Fibroblast of lung (primary cell): ENCODE measurements around the gene BRD1. TPM values are rescaled to one million over a fixed set of nuclear protein-coding genes. Genes with fewer than 3 reads are reported as not detected.

Source experiments
- DNase-seq, 2 donors: peaks; one replicate each; pipeline versions ENCODE4 v3.0.0 to v3.0.0-alpha.2; 2010; ENCODE audit warnings: low read depth in 2 of 2
- H2AFZ ChIP-seq: 2 replicates; pipeline ENCODE4 v1.5.1; 2012; ENCODE audit warnings: low read length, control low read depth, inconsistent platforms
- H3K27ac ChIP-seq: 2 replicates; pipeline ENCODE4 v1.5.1; 2011; ENCODE audit warnings: low read length, control low read depth; ENCODE audit not compliant: insufficient read depth
- H3K27me3 ChIP-seq: 2 replicates; pipeline ENCODE4 v1.5.1; 2011; ENCODE audit warnings: mild to moderate bottlenecking, low read length; ENCODE audit not compliant: control insufficient read depth, insufficient read depth
- H3K36me3 ChIP-seq: 2 replicates; pipeline ENCODE4 v1.5.1; 2011; ENCODE audit warnings: low read length; ENCODE audit not compliant: control insufficient read depth, insufficient read depth
- H3K4me1 ChIP-seq: 2 replicates; pipeline ENCODE4 v1.5.1; 2011; ENCODE audit warnings: low read length; ENCODE audit not compliant: control insufficient read depth, insufficient read depth; ENCODE audit errors: extremely low read depth
- H3K4me2 ChIP-seq: 2 replicates; pipeline ENCODE4 v1.5.1; 2011; ENCODE audit warnings: low read length, control low read depth; ENCODE audit not compliant: insufficient read depth; ENCODE audit errors: extremely low read depth
- H3K4me3 ChIP-seq, 4 experiments: fragments of 200-600 bp in 1 of 4; sonication (generic) in 1 of 4; replicated peaks in 1 of 4; 2 replicates each; pipeline ENCODE4 v1.5.1; 2011 to 2016; ENCODE audit warnings: low read length in 4 of 4, low read depth in 3 of 4, mild to moderate bottlenecking in 3 of 4, control low read depth in 2 of 4, inconsistent platforms in 1 of 4, mixed read lengths in 1 of 4; ENCODE audit not compliant: insufficient read depth in 1 of 4; ENCODE audit errors: control extremely low read depth in 1 of 4
- H3K79me2 ChIP-seq: 2 replicates; pipeline ENCODE4 v1.5.1; 2012; ENCODE audit warnings: mild to moderate bottlenecking, low read length, inconsistent platforms; ENCODE audit not compliant: control insufficient read depth, insufficient read depth
- H3K9ac ChIP-seq: 2 replicates; pipeline ENCODE4 v1.5.1; 2011; ENCODE audit warnings: mild to moderate bottlenecking, low read length, control low read depth; ENCODE audit not compliant: insufficient read depth
- H3K9me3 ChIP-seq: 2 replicates; pipeline ENCODE4 v1.5.1; 2012; ENCODE audit warnings: low read depth, low read length; ENCODE audit not compliant: control insufficient read depth, insufficient read depth
- H4K20me1 ChIP-seq: 2 replicates; pipeline ENCODE4 v1.5.1; 2011; ENCODE audit warnings: low read length; ENCODE audit not compliant: control insufficient read depth, insufficient read depth; ENCODE audit errors: extremely low read depth
- CTCF ChIP-seq, 2 donors: IDR thresholded peaks in 1 of 2; conservative IDR thresholded peaks in 1 of 2; 1 replicate in 1 of 2; 2 replicates in 1 of 2; pipeline ENCODE4 v1.5.1; 2011 to 2012; ENCODE audit warnings: low read length in 2 of 2, control low read depth in 1 of 2, inconsistent platforms in 1 of 2, low read depth in 1 of 2, mild to moderate bottlenecking in 1 of 2
- EZH2 ChIP-seq: IDR thresholded peaks from 2 replicates; pipeline ENCODE4 v1.5.1; 2012; ENCODE audit warnings: low read length, control low read depth, mild to moderate bottlenecking; ENCODE audit errors: missing control alignments
- polyA plus RNA-seq, 2 donors: library from polyadenylated mRNA; depleted of rRNA in 1 of 2; stranded (reverse) in 1 of 2; unstranded in 1 of 2; fragments of >200 nt; gene quantifications; 2 replicates each; pipeline ENCODE4 v1.2.1, GENCODE V29; 2011 to 2012; ENCODE audit warnings: missing spikeins in 1 of 2
- total RNA-seq: library from RNA; depleted of rRNA; stranded (reverse); fragments of >200 nt; gene quantifications from 2 replicates; pipeline ENCODE4 v1.2.1, GENCODE V29; 2014

The BRD1 gene
- total and polyA plus RNA-seq, 2 donors (not counting 1 experiment from before 2014, with no cell fraction given), result 4.3 to 26.6 TPM

- no peak for TF ChIP-seq EZH2
- no peak for TF ChIP-seq CTCF (conservative IDR thresholded peaks at IDR 0.05 in 1 of 2, IDR thresholded peaks at IDR 0.05 in 1 of 2; ENCODE audit: low read depth in 1 of 2, low read length in 2 of 2)
- H3K27ac ChIP-seq, result no peak overlapping the region
- no peaks in the 10 kb centered on the region for H3K4me1 ChIP-seq
- H3K36me3 ChIP-seq, result no peaks in the 10 kb centered on the region
- H3K79me2 ChIP-seq, result no peaks in the 10 kb centered on the region
- peak in 1 of 2 donors; percentile 72 for DNase-seq
- no peak overlapping the region for H3K4me2 ChIP-seq
- no peak overlapping the region for H2AFZ ChIP-seq
- no peak overlapping the region for H3K4me3 ChIP-seq
- no peak overlapping the region for H3K9ac ChIP-seq
- no peaks in the 10 kb centered on the region for H3K9me3 ChIP-seq
- H3K27me3 ChIP-seq, result peaks cover 7% of the 10 kb centered on the region
- no peaks in the 10 kb centered on the region for H4K20me1 ChIP-seq
These were observed 11.4 kb upstream of the BRD1 start for GRCh38 chr22:49838771-49839717.

GRCh38 chr22:49833340-49834007 is 5.8 kb upstream of the BRD1 start:
- H3K9ac ChIP-seq, result no peak overlapping the region
- no peak overlapping the region for H3K4me3 ChIP-seq
- H3K27me3 ChIP-seq, result peaks cover 14% of the 10 kb centered on the region
- DNase-seq, result no peak
- no peak overlapping the region for H2AFZ ChIP-seq
- no peaks in the 10 kb centered on the region for H3K36me3 ChIP-seq
- TF ChIP-seq EZH2 (no peak), CTCF (conservative IDR thresholded peaks at IDR 0.05 in 1 of 2, IDR thresholded peaks at IDR 0.05 in 1 of 2; ENCODE audit: low read depth in 1 of 2, low read length in 2 of 2) (no peak)
- H3K79me2 ChIP-seq, result no peaks in the 10 kb centered on the region
- no peaks in the 10 kb centered on the region for H4K20me1 ChIP-seq
- no peak overlapping the region for H3K27ac ChIP-seq
- no peak overlapping the region for H3K4me2 ChIP-seq
- no peaks in the 10 kb centered on the region for H3K4me1 ChIP-seq
- H3K9me3 ChIP-seq, result no peaks in the 10 kb centered on the region
